HEK293 (cell line): ENCODE data around the gene IFITM1.

ENCODE experiments used
- GLI4 ChIP-seq: fragments of 450-650 bp; formaldehyde crosslinking; IDR thresholded peaks from 2 replicates; pipeline ENCODE4 v1.5.1; 2016; ENCODE audit warnings: missing biosample characterization, missing genetic modification characterization
- HOXA7 ChIP-seq: sonication (generic); formaldehyde crosslinking; IDR thresholded peaks from 2 replicates; pipeline ENCODE4 v1.8.1; 2022; ENCODE audit warnings: missing genetic modification reagents, borderline replicate concordance
- ZBTB21 ChIP-seq: fragments of 450-650 bp; formaldehyde crosslinking; IDR thresholded peaks from 2 replicates; pipeline ENCODE4 v1.5.1; 2017; ENCODE audit warnings: missing biosample characterization, missing genetic modification characterization
- ZNF133 ChIP-seq: fragments of 450-650 bp; formaldehyde crosslinking; IDR thresholded peaks from 2 replicates; pipeline ENCODE4 v1.5.1; 2016; ENCODE audit warnings: missing biosample characterization, missing genetic modification characterization
- ZNF202 ChIP-seq: fragments of 450-650 bp; formaldehyde crosslinking; IDR thresholded peaks from 2 replicates; pipeline ENCODE4 v1.5.1; 2016; ENCODE audit warnings: missing biosample characterization, missing genetic modification characterization, borderline replicate concordance
- ZNF701 ChIP-seq: fragments of 450-650 bp; formaldehyde crosslinking; IDR thresholded peaks from 2 replicates; pipeline ENCODE4 v1.5.1; 2016; ENCODE audit warnings: missing biosample characterization, missing genetic modification characterization
- ZNF747 ChIP-seq: fragments of 450-650 bp; formaldehyde crosslinking; IDR thresholded peaks from 2 replicates; pipeline ENCODE4 v1.5.1; 2016; ENCODE audit warnings: missing biosample characterization, missing genetic modification characterization
- TF ChIP-seq, protein P1 (sequence below): fragments of 450-650 bp; formaldehyde crosslinking; IDR thresholded peaks from 2 replicates; pipeline ENCODE4 v1.5.1; 2016; ENCODE audit warnings: missing biosample characterization, missing genetic modification characterization
- TF ChIP-seq, protein P2 (sequence below): fragments of 450-650 bp; formaldehyde crosslinking; conservative IDR thresholded peaks from 2 replicates; pipeline ENCODE4 v1.5.1; 2016; ENCODE audit warnings: low read depth, missing biosample characterization, missing genetic modification characterization
- TF ChIP-seq, protein P3 (sequence below): fragments of 450-650 bp; formaldehyde crosslinking; optimal IDR thresholded peaks from 2 replicates; pipeline ENCODE3; 2016; ENCODE audit warnings: missing biosample characterization, mild to moderate bottlenecking, missing genetic modification characterization
- TF ChIP-seq, protein P4 (sequence below): fragments of 450-650 bp; formaldehyde crosslinking; IDR thresholded peaks from 2 replicates; pipeline ENCODE4 v1.5.1; 2016; ENCODE audit warnings: missing biosample characterization, missing genetic modification characterization
- TF ChIP-seq, protein P5 (sequence below): fragments of 450-650 bp; formaldehyde crosslinking; IDR thresholded peaks from 2 replicates; pipeline ENCODE4 v1.5.1; 2016; ENCODE audit warnings: missing biosample characterization, missing genetic modification characterization

DNA sequence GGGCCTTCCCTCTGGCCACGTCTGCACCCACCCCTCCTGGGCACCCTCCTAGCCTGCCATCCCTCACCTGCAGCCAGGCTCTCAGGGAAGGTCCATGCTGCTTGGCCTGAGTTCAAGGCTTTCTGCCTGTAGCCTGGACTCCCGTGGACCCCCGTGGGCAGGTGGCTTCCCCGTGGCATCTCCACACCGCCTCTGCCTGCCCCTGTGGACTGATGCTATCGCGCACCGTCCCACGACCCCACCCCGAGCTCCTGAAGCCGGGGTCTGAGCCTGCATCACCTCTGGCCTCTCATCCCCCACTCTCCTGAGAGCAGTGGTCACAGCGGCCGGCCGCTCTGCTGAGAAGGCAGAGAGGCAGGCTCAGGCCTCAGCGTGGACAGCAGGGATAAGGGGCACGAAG lies 19.1 kb upstream of the IFITM1 start:
- TF ChIP-seq ZNF747 (tag by site-specific recombination) (no peak), ZNF202 (tag by site-specific recombination) (no peak), ZNF133 (no peak), ZNF701 (tag by site-specific recombination) (no peak), ZBTB21 (tag by site-specific recombination) (no peak), GLI4 (tag by site-specific recombination) (no peak), HOXA7 (CRISPR knock-in tag) (no peak)
- TF ChIP-seq, protein P1, sequence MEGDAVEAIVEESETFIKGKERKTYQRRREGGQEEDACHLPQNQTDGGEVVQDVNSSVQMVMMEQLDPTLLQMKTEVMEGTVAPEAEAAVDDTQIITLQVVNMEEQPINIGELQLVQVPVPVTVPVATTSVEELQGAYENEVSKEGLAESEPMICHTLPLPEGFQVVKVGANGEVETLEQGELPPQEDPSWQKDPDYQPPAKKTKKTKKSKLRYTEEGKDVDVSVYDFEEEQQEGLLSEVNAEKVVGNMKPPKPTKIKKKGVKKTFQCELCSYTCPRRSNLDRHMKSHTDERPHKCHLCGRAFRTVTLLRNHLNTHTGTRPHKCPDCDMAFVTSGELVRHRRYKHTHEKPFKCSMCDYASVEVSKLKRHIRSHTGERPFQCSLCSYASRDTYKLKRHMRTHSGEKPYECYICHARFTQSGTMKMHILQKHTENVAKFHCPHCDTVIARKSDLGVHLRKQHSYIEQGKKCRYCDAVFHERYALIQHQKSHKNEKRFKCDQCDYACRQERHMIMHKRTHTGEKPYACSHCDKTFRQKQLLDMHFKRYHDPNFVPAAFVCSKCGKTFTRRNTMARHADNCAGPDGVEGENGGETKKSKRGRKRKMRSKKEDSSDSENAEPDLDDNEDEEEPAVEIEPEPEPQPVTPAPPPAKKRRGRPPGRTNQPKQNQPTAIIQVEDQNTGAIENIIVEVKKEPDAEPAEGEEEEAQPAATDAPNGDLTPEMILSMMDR (tag by site-specific recombination): no peak
- TF ChIP-seq, protein P2, sequence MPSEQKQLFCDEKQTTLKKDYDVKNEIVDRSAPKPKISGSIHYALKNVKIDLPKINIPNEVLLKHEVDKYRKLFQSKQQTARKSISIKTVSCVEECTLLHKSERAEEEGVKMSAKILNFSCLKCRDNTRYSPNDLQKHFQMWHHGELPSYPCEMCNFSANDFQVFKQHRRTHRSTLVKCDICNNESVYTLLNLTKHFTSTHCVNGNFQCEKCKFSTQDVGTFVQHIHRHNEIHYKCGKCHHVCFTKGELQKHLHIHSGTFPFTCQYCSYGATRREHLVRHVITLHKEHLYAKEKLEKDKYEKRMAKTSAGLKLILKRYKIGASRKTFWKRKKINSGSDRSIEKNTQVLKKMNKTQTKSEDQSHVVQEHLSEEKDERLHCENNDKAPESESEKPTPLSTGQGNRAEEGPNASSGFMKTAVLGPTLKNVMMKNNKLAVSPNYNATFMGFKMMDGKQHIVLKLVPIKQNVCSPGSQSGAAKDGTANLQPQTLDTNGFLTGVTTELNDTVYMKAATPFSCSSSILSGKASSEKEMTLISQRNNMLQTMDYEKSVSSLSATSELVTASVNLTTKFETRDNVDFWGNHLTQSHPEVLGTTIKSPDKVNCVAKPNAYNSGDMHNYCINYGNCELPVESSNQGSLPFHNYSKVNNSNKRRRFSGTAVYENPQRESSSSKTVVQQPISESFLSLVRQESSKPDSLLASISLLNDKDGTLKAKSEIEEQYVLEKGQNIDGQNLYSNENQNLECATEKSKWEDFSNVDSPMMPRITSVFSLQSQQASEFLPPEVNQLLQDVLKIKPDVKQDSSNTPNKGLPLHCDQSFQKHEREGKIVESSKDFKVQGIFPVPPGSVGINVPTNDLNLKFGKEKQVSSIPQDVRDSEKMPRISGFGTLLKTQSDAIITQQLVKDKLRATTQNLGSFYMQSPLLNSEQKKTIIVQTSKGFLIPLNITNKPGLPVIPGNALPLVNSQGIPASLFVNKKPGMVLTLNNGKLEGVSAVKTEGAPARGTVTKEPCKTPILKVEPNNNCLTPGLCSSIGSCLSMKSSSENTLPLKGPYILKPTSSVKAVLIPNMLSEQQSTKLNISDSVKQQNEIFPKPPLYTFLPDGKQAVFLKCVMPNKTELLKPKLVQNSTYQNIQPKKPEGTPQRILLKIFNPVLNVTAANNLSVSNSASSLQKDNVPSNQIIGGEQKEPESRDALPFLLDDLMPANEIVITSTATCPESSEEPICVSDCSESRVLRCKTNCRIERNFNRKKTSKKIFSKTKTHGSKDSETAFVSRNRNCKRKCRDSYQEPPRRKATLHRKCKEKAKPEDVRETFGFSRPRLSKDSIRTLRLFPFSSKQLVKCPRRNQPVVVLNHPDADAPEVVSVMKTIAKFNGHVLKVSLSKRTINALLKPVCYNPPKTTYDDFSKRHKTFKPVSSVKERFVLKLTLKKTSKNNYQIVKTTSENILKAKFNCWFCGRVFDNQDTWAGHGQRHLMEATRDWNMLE: no peak
- TF ChIP-seq, protein P3, sequence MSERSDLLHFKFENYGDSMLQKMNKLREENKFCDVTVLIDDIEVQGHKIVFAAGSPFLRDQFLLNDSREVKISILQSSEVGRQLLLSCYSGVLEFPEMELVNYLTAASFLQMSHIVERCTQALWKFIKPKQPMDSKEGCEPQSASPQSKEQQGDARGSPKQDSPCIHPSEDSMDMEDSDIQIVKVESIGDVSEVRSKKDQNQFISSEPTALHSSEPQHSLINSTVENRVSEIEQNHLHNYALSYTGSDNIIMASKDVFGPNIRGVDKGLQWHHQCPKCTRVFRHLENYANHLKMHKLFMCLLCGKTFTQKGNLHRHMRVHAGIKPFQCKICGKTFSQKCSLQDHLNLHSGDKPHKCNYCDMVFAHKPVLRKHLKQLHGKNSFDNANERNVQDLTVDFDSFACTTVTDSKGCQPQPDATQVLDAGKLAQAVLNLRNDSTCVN (tag by site-specific recombination): no peak
- TF ChIP-seq, protein P4, sequence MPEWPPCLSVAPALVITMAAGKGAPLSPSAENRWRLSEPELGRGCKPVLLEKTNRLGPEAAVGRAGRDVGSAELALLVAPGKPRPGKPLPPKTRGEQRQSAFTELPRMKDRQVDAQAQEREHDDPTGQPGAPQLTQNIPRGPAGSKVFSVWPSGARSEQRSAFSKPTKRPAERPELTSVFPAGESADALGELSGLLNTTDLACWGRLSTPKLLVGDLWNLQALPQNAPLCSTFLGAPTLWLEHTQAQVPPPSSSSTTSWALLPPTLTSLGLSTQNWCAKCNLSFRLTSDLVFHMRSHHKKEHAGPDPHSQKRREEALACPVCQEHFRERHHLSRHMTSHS (tag by site-specific recombination): no peak
- TF ChIP-seq, protein P5, sequence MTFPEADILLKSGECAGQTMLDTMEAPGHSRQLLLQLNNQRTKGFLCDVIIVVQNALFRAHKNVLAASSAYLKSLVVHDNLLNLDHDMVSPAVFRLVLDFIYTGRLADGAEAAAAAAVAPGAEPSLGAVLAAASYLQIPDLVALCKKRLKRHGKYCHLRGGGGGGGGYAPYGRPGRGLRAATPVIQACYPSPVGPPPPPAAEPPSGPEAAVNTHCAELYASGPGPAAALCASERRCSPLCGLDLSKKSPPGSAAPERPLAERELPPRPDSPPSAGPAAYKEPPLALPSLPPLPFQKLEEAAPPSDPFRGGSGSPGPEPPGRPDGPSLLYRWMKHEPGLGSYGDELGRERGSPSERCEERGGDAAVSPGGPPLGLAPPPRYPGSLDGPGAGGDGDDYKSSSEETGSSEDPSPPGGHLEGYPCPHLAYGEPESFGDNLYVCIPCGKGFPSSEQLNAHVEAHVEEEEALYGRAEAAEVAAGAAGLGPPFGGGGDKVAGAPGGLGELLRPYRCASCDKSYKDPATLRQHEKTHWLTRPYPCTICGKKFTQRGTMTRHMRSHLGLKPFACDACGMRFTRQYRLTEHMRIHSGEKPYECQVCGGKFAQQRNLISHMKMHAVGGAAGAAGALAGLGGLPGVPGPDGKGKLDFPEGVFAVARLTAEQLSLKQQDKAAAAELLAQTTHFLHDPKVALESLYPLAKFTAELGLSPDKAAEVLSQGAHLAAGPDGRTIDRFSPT (tag by site-specific recombination): no peak
